Measurements from ENCODE around the gene AGPAT3. TPM values are rescaled to one million over a fixed set of nuclear protein-coding genes. Genes with fewer than 3 reads are reported as not detected.

Gene AGPAT3
- total and polyA plus RNA-seq, 2 experiments from 2014 or later: 41.0 to 51.2 TPM

DNA sequence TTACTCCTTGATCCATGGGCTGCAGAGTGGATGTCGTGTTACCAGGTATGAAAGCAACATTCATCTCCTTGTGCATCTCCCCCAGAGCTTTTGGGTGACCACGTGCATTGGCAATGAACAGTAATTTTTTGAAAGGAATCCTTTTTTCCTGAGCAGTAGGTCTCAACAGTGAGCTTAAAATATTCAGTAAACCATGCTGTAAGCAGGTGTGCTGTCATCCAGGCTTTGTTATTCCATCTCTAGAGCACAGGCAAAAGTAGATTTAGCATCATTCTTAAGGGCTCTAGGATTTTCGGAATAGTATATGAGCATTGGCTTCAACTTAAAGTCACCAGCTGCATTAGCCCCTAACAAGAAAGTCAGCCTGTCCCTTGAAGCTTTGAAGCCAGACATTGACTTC lies 27.3 kb downstream of the AGPAT3 start:
- H3K9me2 ChIP-seq (replicated peaks; ENCODE audit: insufficient read depth): no peaks in the 10 kb centered on the region
- peaks cover 18% of the 10 kb centered on the region for H4K20me1 ChIP-seq (ENCODE audit: insufficient read depth, poor library complexity, severe bottlenecking)
- TF ChIP-seq, protein P1, sequence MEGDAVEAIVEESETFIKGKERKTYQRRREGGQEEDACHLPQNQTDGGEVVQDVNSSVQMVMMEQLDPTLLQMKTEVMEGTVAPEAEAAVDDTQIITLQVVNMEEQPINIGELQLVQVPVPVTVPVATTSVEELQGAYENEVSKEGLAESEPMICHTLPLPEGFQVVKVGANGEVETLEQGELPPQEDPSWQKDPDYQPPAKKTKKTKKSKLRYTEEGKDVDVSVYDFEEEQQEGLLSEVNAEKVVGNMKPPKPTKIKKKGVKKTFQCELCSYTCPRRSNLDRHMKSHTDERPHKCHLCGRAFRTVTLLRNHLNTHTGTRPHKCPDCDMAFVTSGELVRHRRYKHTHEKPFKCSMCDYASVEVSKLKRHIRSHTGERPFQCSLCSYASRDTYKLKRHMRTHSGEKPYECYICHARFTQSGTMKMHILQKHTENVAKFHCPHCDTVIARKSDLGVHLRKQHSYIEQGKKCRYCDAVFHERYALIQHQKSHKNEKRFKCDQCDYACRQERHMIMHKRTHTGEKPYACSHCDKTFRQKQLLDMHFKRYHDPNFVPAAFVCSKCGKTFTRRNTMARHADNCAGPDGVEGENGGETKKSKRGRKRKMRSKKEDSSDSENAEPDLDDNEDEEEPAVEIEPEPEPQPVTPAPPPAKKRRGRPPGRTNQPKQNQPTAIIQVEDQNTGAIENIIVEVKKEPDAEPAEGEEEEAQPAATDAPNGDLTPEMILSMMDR (IDR thresholded peaks at IDR 0.05; ENCODE audit: poor library complexity): no peak
- TF ChIP-seq EZH2 (IDR thresholded peaks at IDR 0.05; ENCODE audit: borderline replicate concordance) (no peak), EZH2phosphoT487 (IDR thresholded peaks at IDR 0.05; ENCODE audit: low read depth, severe bottlenecking, unreplicated experiment) (no peak)
- H3K36me3 ChIP-seq (replicated peaks; ENCODE audit: insufficient read depth, low read depth): no peaks in the 10 kb centered on the region
- WGBS (ENCODE audit: low lambda C conversion rate, missing lambda C conversion rate): 95% methylated on average over 3 of the region's 3 CpGs
- H3K79me2 ChIP-seq: peaks cover 86% of the 10 kb centered on the region
- no peaks in the 10 kb centered on the region for H3K9me3 ChIP-seq (ENCODE audit: low read depth)
- no peak overlapping the region for H2AFZ ChIP-seq
- no peak for DNase-seq (ENCODE audit: low spot score)
- H3K4me3 ChIP-seq: no peak overlapping the region
- no peak overlapping the region for H3K27ac ChIP-seq
- H3K27me3 ChIP-seq: no peaks in the 10 kb centered on the region
- H3K4me1 ChIP-seq (ENCODE audit: insufficient read depth): peaks cover 13% of the 10 kb centered on the region
- H3K4me2 ChIP-seq: no peak overlapping the region

DNA sequence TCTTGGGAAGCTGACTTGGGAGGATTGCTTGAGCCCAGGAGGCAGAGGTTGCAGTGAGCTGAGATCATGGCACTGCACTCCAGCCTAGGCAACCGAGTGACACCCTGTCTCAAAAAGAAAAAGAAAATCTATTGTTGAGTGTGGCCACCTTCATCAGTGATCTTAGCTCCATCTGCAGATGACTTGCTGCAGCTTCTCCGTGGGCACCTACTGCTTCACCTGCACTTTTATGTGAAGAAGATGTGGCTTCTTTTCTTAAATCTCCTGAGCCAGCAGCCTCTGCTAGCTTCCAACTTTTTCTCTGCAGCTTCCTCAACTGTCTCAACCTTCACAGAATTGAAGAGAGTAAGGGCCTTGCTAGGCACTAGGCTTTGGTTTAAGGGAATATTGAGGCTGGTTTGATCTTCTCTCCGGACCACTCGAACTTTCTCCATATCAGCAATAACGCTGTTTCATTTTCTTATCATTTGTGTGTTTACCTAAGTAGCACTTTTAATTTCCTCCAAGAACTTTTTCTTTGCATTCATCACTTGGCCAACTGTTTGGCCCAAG lies 28.0 kb downstream of the AGPAT3 start:
- no peaks in the 10 kb centered on the region for H3K9me3 ChIP-seq (ENCODE audit: low read depth)
- H3K27ac ChIP-seq: no peak overlapping the region
- TF ChIP-seq EZH2 (IDR thresholded peaks at IDR 0.05; ENCODE audit: borderline replicate concordance) (no peak), EZH2phosphoT487 (IDR thresholded peaks at IDR 0.05; ENCODE audit: low read depth, severe bottlenecking, unreplicated experiment) (no peak)
- TF ChIP-seq, protein P1 (IDR thresholded peaks at IDR 0.05; ENCODE audit: poor library complexity): no peak
- DNase-seq (ENCODE audit: low spot score): no peak
- H3K9me2 ChIP-seq (replicated peaks; ENCODE audit: insufficient read depth): no peaks in the 10 kb centered on the region
- H3K4me1 ChIP-seq (ENCODE audit: insufficient read depth): peaks cover 13% of the 10 kb centered on the region
- WGBS (ENCODE audit: low lambda C conversion rate, missing lambda C conversion rate): 80% methylated on average over 5 of the region's 5 CpGs
- H3K4me3 ChIP-seq: no peak overlapping the region
- H3K79me2 ChIP-seq: peaks cover 86% of the 10 kb centered on the region
- no peak overlapping the region for H2AFZ ChIP-seq
- peaks cover 18% of the 10 kb centered on the region for H4K20me1 ChIP-seq (ENCODE audit: insufficient read depth, poor library complexity, severe bottlenecking)
- H3K36me3 ChIP-seq (replicated peaks; ENCODE audit: insufficient read depth, low read depth): no peaks in the 10 kb centered on the region
- H3K27me3 ChIP-seq: no peaks in the 10 kb centered on the region
- no peak overlapping the region for H3K4me2 ChIP-seq

DNA sequence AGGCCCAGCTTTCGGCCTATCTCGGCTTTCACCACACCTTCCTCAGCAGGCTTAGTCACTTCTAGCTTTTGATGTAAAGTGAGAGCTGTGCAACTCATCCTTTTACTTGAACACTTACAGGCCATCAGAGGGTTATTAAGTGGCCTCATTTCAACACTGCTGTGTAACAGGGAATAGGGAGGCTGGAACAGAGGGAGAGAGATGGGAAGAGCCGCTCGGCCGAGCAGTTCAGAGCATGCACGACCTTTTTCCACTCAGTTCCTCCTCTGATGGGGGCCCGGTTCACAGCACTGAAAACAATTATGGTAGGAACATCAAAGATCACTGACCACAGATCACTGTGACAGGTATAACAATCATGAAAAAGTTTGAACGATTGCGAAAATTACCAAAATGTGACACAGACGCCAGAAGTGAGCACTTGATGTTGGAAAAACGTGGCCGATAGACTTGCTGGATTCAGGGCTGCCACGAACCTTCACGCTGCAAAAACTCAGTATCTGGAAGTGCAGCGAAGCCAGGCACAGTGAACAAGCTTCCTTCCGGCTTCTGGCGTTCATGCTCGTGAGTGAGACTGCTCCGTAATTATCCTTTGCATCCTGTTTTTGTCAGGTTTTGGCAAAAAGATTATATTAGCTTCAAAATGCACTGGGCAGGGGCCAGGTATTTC lies 28.6 kb downstream of the AGPAT3 start:
- Histone ChIP-seq H3K4me1 (ENCODE audit: insufficient read depth) (peaks cover 13% of the 10 kb centered on the region), H2AFZ (no peak overlapping the region), H3K9me3 (ENCODE audit: low read depth) (no peaks in the 10 kb centered on the region), H3K36me3 (replicated peaks; ENCODE audit: insufficient read depth, low read depth) (no peaks in the 10 kb centered on the region), H4K20me1 (ENCODE audit: insufficient read depth, poor library complexity, severe bottlenecking) (peaks cover 18% of the 10 kb centered on the region), H3K79me2 (peaks cover 86% of the 10 kb centered on the region), H3K27me3 (no peaks in the 10 kb centered on the region), H3K27ac (no peak overlapping the region), H3K4me3 (no peak overlapping the region), H3K9me2 (replicated peaks; ENCODE audit: insufficient read depth) (no peaks in the 10 kb centered on the region), H3K4me2 (no peak overlapping the region)
- TF ChIP-seq EZH2phosphoT487 (IDR thresholded peaks at IDR 0.05; ENCODE audit: low read depth, severe bottlenecking, unreplicated experiment): peak; percentile 80
- TF ChIP-seq, protein P1 (IDR thresholded peaks at IDR 0.05; ENCODE audit: poor library complexity): no peak
- no peak for TF ChIP-seq EZH2 (IDR thresholded peaks at IDR 0.05; ENCODE audit: borderline replicate concordance)
- no peak for DNase-seq (ENCODE audit: low spot score)
- 89% methylated on average over 19 of the region's 19 CpGs for WGBS (ENCODE audit: low lambda C conversion rate, missing lambda C conversion rate)

All from hepatocyte (in vitro differentiated cells).